Suppressor macrophage treated with lipopolysaccharide for 1 hour (primary cell): Measurements from ENCODE around the gene PRSS27.
"Not testable (repeated sequence)": the region's sequence is repeated elsewhere in the genome, so short reads cannot be mapped to it uniquely, and the experiment has no call there.

ENCODE experiments used
- DNase-seq, 3 donors: peaks; one replicate each; pipeline ENCODE4 v3.0.0-alpha.2; 2020 to 2022

Gene PRSS27

GRCh38 chr16:2670017-2670416 is 50.0 kb downstream of the PRSS27 start:
- peak; percentile 63 to 82 (median 64) for DNase-seq

- not testable (repeated sequence) for DNase-seq
These were observed 50.4 kb downstream of the PRSS27 start for GRCh38 chr16:2669587-2669986.

- not testable (repeated sequence) for DNase-seq
These were observed 53.4 kb downstream of the PRSS27 start for GRCh38 chr16:2666671-2667070.

- peak in 1 of 3 donors; percentile 17 for DNase-seq
These were observed 55.4 kb downstream of the PRSS27 start for GRCh38 chr16:2664574-2664982.

GRCh38 chr16:2663553-2664546 is 56.2 kb downstream of the PRSS27 start:
- DNase-seq = peak; percentile 73 to 82 (median 82)
